ENCODE results near the gene LEUTX. TPM values are rescaled to one million over a fixed set of nuclear protein-coding genes. Genes with fewer than 3 reads are reported as not detected.
"Not testable (repeated sequence)": the region's sequence is repeated elsewhere in the genome, so short reads cannot be mapped to it uniquely, and the experiment has no call there.

Gene LEUTX
- total RNA-seq, 1 donor = not detected

- no peak overlapping the region for H3K4me3 ChIP-seq (ENCODE audit: low read depth, low read length)
- no peak for DNase-seq (ENCODE audit: low read depth)
These were observed 34.8 kb downstream of the LEUTX start for GRCh38 chr19:39813264-39813993.

GRCh38 chr19:39814111-39814510 lies 35.5 kb downstream of the LEUTX start:
- not testable (repeated sequence) for H3K4me3 ChIP-seq (ENCODE audit: low read depth, low read length); DNase-seq (ENCODE audit: low read depth)

More at GRCh38 chr19:39813264-39813993, 34.8 kb downstream of the LEUTX start:
- TF ChIP-seq CTCF (IDR thresholded peaks at IDR 0.05; ENCODE audit: insufficient read depth, low read length) = no peak

GRCh38 chr19:39814595-39814994 lies 35.9 kb downstream of the LEUTX start:
- DNase-seq (ENCODE audit: low read depth) = no peak
- H3K4me3 ChIP-seq (ENCODE audit: low read depth, low read length) = no peak overlapping the region
- no peak for TF ChIP-seq CTCF (IDR thresholded peaks at IDR 0.05; ENCODE audit: insufficient read depth, low read length)

- H3K4me3 ChIP-seq (ENCODE audit: low read depth, low read length) = no peak overlapping the region
- no peak for TF ChIP-seq CTCF (IDR thresholded peaks at IDR 0.05; ENCODE audit: insufficient read depth, low read length)
- DNase-seq (ENCODE audit: low read depth) = no peak
These were observed 37.8 kb downstream of the LEUTX start for GRCh38 chr19:39816287-39817048.

GRCh38 chr19:39817888-39818561 lies 39.4 kb downstream of the LEUTX start:
- no peak for TF ChIP-seq CTCF (IDR thresholded peaks at IDR 0.05; ENCODE audit: insufficient read depth, low read length)
- DNase-seq (ENCODE audit: low read depth) = no peak

GRCh38 chr19:39818626-39819097 lies 40.0 kb downstream of the LEUTX start:
- TF ChIP-seq CTCF (IDR thresholded peaks at IDR 0.05; ENCODE audit: insufficient read depth, low read length) = no peak
- H3K4me3 ChIP-seq (ENCODE audit: low read depth, low read length) = no peak overlapping the region
- no peak for DNase-seq (ENCODE audit: low read depth)

More at GRCh38 chr19:39817888-39818561, 39.4 kb downstream of the LEUTX start:
- no peak overlapping the region for H3K4me3 ChIP-seq (ENCODE audit: low read depth, low read length)

GRCh38 chr19:39819786-39820185 lies 41.1 kb downstream of the LEUTX start:
- H3K4me3 ChIP-seq (ENCODE audit: low read depth, low read length) = no peak overlapping the region
- TF ChIP-seq CTCF (IDR thresholded peaks at IDR 0.05; ENCODE audit: insufficient read depth, low read length) = no peak
- DNase-seq (ENCODE audit: low read depth) = no peak

Data from fibroblast of the aortic adventitia (primary cell).